Vagina (tissue), 2 donors: ENCODE data around the gene UBTD2. TPM values are rescaled to one million over a fixed set of nuclear protein-coding genes. Genes with fewer than 3 reads are reported as not detected.

Experiments used
- DNase-seq, 2 donors: peaks; one replicate each; pipeline ENCODE4 v3.0.0-alpha.2; 2017; ENCODE audit errors: extremely low spot score in 2 of 2
- H3K27ac ChIP-seq: fragments of 200-600 bp; sonication (generic); one replicate; pipeline ENCODE4 v1.5.1; 2019
- H3K27me3 ChIP-seq: fragments of 200-600 bp; sonication (generic); one replicate; pipeline ENCODE4 v1.5.1; 2019
- H3K36me3 ChIP-seq, 2 donors: fragments of 200-600 bp; sonication (generic); one replicate each; pipeline ENCODE4 v1.5.1; 2017 to 2019
- H3K4me1 ChIP-seq: fragments of 200-600 bp; sonication (generic); one replicate; pipeline ENCODE4 v1.5.1; 2019
- H3K4me3 ChIP-seq, 2 donors: fragments of 200-600 bp; sonication (generic); 1 replicate in 1 of 2; 2 replicates in 1 of 2; pipeline ENCODE4 v1.5.1; 2016 to 2019
- H3K9me3 ChIP-seq: fragments of 200-600 bp; sonication (generic); one replicate; pipeline ENCODE4 v1.5.1; 2019
- POLR2A ChIP-seq, 2 donors: fragments of 450-650 bp; IDR thresholded peaks; one replicate each; pipeline ENCODE4 v1.6.1; 2017; ENCODE audit warnings: antibody characterized with exemption in 2 of 2, mild to moderate bottlenecking in 2 of 2, moderate library complexity in 2 of 2
- POLR2AphosphoS5 ChIP-seq, 2 donors: sonication (generic); formaldehyde crosslinking; IDR thresholded peaks; one replicate each; pipeline ENCODE4 v1.9.0; 2017; ENCODE audit warnings: antibody characterized with exemption in 2 of 2, mild to moderate bottlenecking in 2 of 2, low read depth in 1 of 2; ENCODE audit not compliant: insufficient read depth in 1 of 2
- intact Hi-C: fragments of 100-400 bp; cut with DNase I; formaldehyde crosslinking; loops from one replicate; pipeline ENCODE4 v1.15.1; 2023
- total RNA-seq: library from RNA; depleted of rRNA; stranded (reverse); fragments of >200 nt; gene quantifications from one replicate; pipeline ENCODE4 v1.2.3, GENCODE V29; 2016
- TF ChIP-seq, protein P1 (sequence below), 3 experiments: fragments of 450-650 bp in 2 of 3; fragments of 200-600 bp in 1 of 3; sonication (generic) in 1 of 3; IDR thresholded peaks; one replicate each; pipeline ENCODE4 v1.5.1; 2017 to 2019; ENCODE audit warnings: antibody characterized with exemption in 3 of 3, mild to moderate bottlenecking in 2 of 3, moderate library complexity in 2 of 3

UBTD2 gene
- total RNA-seq, 1 donor from 2014 or later = 22.8 TPM

DNA sequence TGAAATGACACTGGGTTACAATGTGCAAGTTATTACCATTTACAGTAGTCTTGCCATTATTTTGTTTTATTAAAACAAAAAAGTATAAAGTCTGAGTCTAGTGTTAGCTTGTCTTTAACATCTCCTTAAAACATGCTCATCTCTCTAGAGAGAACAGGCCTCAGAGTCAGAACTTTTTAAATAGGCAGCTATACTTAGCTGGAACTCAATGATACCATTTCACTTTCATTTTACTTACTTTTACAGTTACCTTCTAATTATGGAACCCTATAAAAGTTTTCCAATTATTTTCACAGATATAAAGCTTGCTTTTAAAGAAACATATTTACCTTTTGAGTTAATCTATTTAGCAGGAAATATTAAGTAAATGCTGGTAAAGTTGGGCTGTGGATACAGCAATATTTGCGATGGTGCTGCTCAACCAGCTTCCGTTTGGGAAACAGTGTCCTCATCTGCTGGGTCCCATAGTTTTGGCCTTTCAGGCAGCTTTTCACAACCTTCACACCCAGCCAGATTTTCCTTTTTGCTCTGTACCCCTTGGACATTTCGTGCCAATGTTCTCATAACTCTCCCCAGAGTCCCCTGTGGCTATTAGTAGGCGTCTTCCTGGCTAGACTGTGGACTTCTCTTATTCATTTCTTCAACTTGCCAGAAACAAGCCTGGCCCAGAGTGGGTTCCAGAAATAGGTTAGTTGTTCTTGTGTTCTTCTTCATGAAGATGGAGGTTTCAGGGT lies 36.3 kb upstream of the UBTD2 start:
- H3K9me3 ChIP-seq = no peaks in the 10 kb centered on the region
- no peak overlapping the region for H3K27ac ChIP-seq
- no peak overlapping the region for H3K4me3 ChIP-seq
- TF ChIP-seq, protein P1, sequence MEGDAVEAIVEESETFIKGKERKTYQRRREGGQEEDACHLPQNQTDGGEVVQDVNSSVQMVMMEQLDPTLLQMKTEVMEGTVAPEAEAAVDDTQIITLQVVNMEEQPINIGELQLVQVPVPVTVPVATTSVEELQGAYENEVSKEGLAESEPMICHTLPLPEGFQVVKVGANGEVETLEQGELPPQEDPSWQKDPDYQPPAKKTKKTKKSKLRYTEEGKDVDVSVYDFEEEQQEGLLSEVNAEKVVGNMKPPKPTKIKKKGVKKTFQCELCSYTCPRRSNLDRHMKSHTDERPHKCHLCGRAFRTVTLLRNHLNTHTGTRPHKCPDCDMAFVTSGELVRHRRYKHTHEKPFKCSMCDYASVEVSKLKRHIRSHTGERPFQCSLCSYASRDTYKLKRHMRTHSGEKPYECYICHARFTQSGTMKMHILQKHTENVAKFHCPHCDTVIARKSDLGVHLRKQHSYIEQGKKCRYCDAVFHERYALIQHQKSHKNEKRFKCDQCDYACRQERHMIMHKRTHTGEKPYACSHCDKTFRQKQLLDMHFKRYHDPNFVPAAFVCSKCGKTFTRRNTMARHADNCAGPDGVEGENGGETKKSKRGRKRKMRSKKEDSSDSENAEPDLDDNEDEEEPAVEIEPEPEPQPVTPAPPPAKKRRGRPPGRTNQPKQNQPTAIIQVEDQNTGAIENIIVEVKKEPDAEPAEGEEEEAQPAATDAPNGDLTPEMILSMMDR (IDR thresholded peaks at IDR 0.05) = no peak
- no peak for TF ChIP-seq POLR2A (IDR thresholded peaks at IDR 0.05)
- no peak for TF ChIP-seq POLR2AphosphoS5 (IDR thresholded peaks at IDR 0.05; ENCODE audit: insufficient read depth in 1 of 2, low read depth in 1 of 2)
- intact Hi-C loops = no loop called here
- DNase-seq = no peak
- no peaks in the 10 kb centered on the region for H3K36me3 ChIP-seq
- H3K27me3 ChIP-seq = no peaks in the 10 kb centered on the region
- no peaks in the 10 kb centered on the region for H3K4me1 ChIP-seq

- Histone ChIP-seq H3K9me3 (no peaks in the 10 kb centered on the region), H3K27me3 (no peaks in the 10 kb centered on the region), H3K27ac (no peak overlapping the region), H3K4me3 (no peak overlapping the region), H3K36me3 (no peaks in the 10 kb centered on the region), H3K4me1 (no peaks in the 10 kb centered on the region)
- TF ChIP-seq POLR2AphosphoS5 (IDR thresholded peaks at IDR 0.05; ENCODE audit: insufficient read depth in 1 of 2, low read depth in 1 of 2) (no peak), POLR2A (IDR thresholded peaks at IDR 0.05) (no peak)
- TF ChIP-seq, protein P1 (IDR thresholded peaks at IDR 0.05) = no peak
- intact Hi-C loops = no loop called here
- no peak for DNase-seq
Measured at GRCh38 chr5:172315587-172316493, 32.3 kb upstream of the UBTD2 start.

DNA sequence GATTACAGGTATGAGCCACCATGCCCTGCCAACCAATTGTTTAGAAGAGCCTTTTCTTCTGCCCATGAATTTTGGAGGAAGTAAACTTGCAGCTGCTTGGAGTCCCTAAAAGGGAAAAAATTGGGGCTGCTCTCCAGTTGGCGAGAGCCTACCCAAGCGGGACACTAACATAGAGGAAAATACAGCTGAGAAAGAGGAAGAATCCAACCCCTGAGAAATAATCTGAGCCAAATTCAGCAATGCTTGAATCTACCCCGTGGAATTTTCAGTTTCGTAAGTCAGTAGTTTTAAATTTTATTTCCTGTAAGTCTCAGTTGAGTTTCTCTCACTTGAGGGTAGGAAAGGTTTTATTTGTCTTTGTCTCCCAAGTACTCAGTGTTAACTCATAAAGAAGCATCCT lies 30.4 kb upstream of the UBTD2 start:
- H3K9me3 ChIP-seq = no peaks in the 10 kb centered on the region
- H3K36me3 ChIP-seq = no peaks in the 10 kb centered on the region
- H3K27ac ChIP-seq = no peak overlapping the region
- H3K27me3 ChIP-seq = no peaks in the 10 kb centered on the region
- no peak for DNase-seq
- TF ChIP-seq POLR2AphosphoS5 (IDR thresholded peaks at IDR 0.05; ENCODE audit: insufficient read depth in 1 of 2, low read depth in 1 of 2) = no peak
- TF ChIP-seq, protein P1 (IDR thresholded peaks at IDR 0.05) = no peak
- TF ChIP-seq POLR2A (IDR thresholded peaks at IDR 0.05) = no peak
- H3K4me1 ChIP-seq = no peaks in the 10 kb centered on the region
- H3K4me3 ChIP-seq = no peak overlapping the region
- intact Hi-C loops = no loop called here

GRCh38 chr5:172312286-172312685 lies 28.7 kb upstream of the UBTD2 start:
- DNase-seq = no peak

More at GRCh38 chr5:172312286-172312685, 28.7 kb upstream of the UBTD2 start:
- Histone ChIP-seq H3K4me1 (no peaks in the 10 kb centered on the region), H3K27ac (no peak overlapping the region), H3K9me3 (no peaks in the 10 kb centered on the region), H3K4me3 (no peak overlapping the region), H3K27me3 (no peaks in the 10 kb centered on the region), H3K36me3 (no peaks in the 10 kb centered on the region)
- TF ChIP-seq POLR2AphosphoS5 (IDR thresholded peaks at IDR 0.05; ENCODE audit: insufficient read depth in 1 of 2, low read depth in 1 of 2) (no peak), POLR2A (IDR thresholded peaks at IDR 0.05) (no peak)
- TF ChIP-seq, protein P1 (IDR thresholded peaks at IDR 0.05) = no peak
- intact Hi-C loops = no loop called here
